AG10803 (cell line): ENCODE data around the gene POGLUT2.

Experiments used
- DNase-seq: peaks from one replicate; pipeline ENCODE4 v3.0.0; 2010; ENCODE audit warnings: low read depth
- H3K4me3 ChIP-seq: 2 replicates; pipeline ENCODE4 v1.5.1; 2011; ENCODE audit warnings: mild to moderate bottlenecking, low read length, control low read depth
- CTCF ChIP-seq: conservative IDR thresholded peaks from 2 replicates; pipeline ENCODE4 v1.5.1; 2011; ENCODE audit warnings: mild to moderate bottlenecking, low read length, control low read depth, inconsistent platforms

POGLUT2 gene

GRCh38 chr13:102817241-102817640, 18.5 kb upstream of the POGLUT2 start:
- DNase-seq = no peak
- no peak overlapping the region for H3K4me3 ChIP-seq
- TF ChIP-seq CTCF = no peak

DNA sequence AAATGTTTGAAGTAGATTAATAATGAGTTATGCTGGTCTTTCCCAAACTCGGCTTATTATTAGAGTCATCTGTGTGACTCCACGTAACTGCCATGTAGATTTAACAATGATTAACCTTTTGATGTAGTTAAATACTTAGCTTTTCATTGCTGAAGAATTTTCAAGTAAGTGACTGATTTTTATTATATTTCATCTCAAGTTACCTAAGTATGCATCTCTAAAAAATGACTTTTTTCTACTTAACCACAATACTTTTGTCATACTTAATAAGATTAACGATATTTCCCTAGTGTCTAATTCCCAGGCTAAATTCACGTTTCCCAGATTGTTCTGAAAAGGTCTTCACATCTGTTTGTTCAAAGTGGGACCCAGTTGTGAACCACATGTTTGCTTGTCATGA, 17.9 kb upstream of the POGLUT2 start:
- H3K4me3 ChIP-seq = no peak overlapping the region
- DNase-seq = peak; percentile 52
- TF ChIP-seq CTCF = no peak

DNA sequence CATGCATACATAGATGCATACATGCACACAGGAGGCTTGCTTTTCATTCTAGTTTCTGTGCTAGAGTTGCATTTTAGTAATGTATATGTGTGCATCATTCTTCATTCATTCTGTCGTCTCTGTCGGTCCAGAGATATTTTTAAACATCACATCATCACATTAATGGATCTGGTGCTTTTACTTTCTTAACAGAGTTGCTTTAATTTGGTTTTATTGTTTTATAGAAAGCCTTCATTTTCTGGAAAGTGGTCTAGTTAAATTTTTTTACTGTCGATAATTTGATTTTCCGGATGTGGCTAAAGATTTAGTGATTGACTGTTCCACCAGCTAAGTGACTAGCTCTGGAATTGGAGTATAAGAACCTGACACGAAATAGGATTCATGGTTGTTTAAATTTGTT, 17.0 kb upstream of the POGLUT2 start:
- TF ChIP-seq CTCF = no peak
- no peak for DNase-seq

DNA sequence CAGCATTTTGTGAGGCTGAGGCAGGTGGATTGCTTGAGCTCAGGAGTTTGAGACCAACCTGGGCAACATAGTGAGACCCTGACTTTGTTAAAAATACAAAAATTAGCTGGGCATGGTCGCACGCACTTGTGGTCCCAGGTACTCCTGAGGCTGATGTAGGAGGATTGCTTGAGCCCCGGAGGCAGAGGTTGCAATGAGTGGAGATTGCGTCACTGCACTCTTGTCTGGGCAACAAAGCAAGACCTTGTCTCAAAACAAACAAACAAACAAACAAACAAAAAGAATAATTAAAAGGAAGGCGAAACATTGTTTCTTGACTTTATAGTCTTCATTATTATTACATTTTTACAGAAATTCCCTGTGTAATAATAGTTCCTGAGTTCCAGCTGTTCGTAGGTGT, 16.0 kb upstream of the POGLUT2 start:
- DNase-seq = no peak
- H3K4me3 ChIP-seq = no peak overlapping the region
- TF ChIP-seq CTCF = no peak

More for the DNA sequence above, 17.0 kb upstream of the POGLUT2 start:
- H3K4me3 ChIP-seq = no peak overlapping the region

DNA sequence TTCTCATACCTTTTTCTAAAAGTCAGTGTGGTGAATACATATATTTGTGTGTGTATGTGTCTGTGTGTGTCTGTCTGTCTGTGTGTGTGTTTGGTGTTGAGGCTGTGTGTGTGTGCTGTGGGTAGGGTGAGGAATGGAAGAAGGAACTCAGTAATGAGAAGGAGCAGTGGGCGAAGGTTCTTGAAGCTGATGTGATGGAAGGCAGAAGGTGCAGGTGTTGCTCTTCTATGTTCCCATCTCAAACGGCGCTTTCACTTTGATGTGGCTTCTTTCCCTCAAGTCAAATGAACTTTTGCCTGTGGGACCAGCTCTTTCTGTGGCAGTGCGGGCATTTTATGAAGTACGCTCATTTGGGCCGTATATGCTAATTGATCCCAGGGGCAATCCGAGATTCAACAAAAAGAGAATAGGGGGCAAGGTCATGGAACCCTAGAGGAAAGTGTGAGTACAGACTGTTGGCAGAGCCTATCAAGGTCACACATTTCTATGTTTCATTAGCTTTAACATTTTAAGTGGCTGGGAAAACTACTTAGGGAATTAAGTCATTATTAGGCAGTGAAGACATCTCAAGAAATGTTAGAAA, 15.3 kb upstream of the POGLUT2 start:
- H3K4me3 ChIP-seq = no peak overlapping the region
- TF ChIP-seq CTCF = no peak
- no peak for DNase-seq

GRCh38 chr13:102812611-102813287, 14.0 kb upstream of the POGLUT2 start:
- H3K4me3 ChIP-seq = no peak overlapping the region

More at GRCh38 chr13:102812611-102813287, 14.0 kb upstream of the POGLUT2 start:
- DNase-seq = no peak
- no peak for TF ChIP-seq CTCF
